Nephron progenitor cell (in vitro differentiated cells): ENCODE results near the gene DNAI1.

Experiments used
- DNase-seq: peaks from one replicate; pipeline ENCODE4 v3.0.0; 2021
- H3K27ac Mint-ChIP-seq: 2 replicates; pipeline ENCODE4 v1.8.0; 2021; ENCODE audit warnings: mild to moderate bottlenecking, moderate library complexity, mixed read lengths
- H3K27me3 Mint-ChIP-seq: 2 replicates; pipeline ENCODE4 v1.8.0; 2021; ENCODE audit warnings: mild to moderate bottlenecking, low read depth, mixed read lengths; ENCODE audit not compliant: poor library complexity
- H3K36me3 Mint-ChIP-seq: 2 replicates; pipeline ENCODE4 v1.8.0; 2021; ENCODE audit warnings: low read depth, mixed read lengths
- H3K4me1 Mint-ChIP-seq: 2 replicates; pipeline ENCODE4 v1.8.0; 2021; ENCODE audit warnings: mixed read lengths
- H3K4me3 Mint-ChIP-seq: 2 replicates; pipeline ENCODE4 v1.8.0; 2021; ENCODE audit warnings: mild to moderate bottlenecking, moderate library complexity, mixed read lengths
- H3K9me3 Mint-ChIP-seq: 2 replicates; pipeline ENCODE4 v1.8.0; 2021; ENCODE audit warnings: mild to moderate bottlenecking, moderate library complexity, mixed read lengths
- TF ChIP-seq, protein P1 (sequence below): fragments of 200-600 bp; sonication (generic); IDR thresholded peaks from 2 replicates; pipeline ENCODE4 v1.5.0; 2021; ENCODE audit warnings: antibody characterized with exemption

Gene DNAI1

DNA sequence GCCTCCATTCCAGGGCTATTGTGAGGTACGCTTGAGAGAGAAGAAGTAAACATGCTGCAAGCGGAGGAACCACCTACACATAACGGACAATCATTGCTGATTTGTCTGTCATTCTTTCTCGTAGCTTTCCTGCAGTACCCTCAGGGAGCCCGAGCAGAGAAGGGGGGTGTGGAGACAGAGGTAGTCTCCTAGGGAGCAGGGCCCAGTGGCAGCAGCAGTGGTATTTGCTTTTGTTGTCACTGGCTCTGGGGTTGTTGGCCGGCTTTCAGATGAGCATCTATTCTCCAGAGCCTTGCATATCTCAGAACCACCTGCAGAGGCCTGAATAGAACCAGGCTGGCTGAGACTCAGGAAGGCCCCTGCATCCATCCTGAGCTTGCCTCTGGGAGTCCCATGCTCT, 44.3 kb downstream of the DNAI1 start:
- TF ChIP-seq, protein P1, sequence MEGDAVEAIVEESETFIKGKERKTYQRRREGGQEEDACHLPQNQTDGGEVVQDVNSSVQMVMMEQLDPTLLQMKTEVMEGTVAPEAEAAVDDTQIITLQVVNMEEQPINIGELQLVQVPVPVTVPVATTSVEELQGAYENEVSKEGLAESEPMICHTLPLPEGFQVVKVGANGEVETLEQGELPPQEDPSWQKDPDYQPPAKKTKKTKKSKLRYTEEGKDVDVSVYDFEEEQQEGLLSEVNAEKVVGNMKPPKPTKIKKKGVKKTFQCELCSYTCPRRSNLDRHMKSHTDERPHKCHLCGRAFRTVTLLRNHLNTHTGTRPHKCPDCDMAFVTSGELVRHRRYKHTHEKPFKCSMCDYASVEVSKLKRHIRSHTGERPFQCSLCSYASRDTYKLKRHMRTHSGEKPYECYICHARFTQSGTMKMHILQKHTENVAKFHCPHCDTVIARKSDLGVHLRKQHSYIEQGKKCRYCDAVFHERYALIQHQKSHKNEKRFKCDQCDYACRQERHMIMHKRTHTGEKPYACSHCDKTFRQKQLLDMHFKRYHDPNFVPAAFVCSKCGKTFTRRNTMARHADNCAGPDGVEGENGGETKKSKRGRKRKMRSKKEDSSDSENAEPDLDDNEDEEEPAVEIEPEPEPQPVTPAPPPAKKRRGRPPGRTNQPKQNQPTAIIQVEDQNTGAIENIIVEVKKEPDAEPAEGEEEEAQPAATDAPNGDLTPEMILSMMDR = no peak
- DNase-seq = no peak
- no peaks in the 10 kb centered on the region for H3K36me3 Mint-ChIP-seq
- H3K4me3 Mint-ChIP-seq = no peak overlapping the region
- H3K27me3 Mint-ChIP-seq = peaks cover 41% of the 10 kb centered on the region
- H3K27ac Mint-ChIP-seq = no peak overlapping the region
- peaks cover 2% of the 10 kb centered on the region for H3K4me1 Mint-ChIP-seq
- H3K9me3 Mint-ChIP-seq = no peaks in the 10 kb centered on the region

GRCh38 chr9:34503406-34503805, 44.8 kb downstream of the DNAI1 start:
- no peak overlapping the region for H3K27ac Mint-ChIP-seq
- H3K36me3 Mint-ChIP-seq = no peaks in the 10 kb centered on the region
- no peak overlapping the region for H3K4me3 Mint-ChIP-seq
- H3K9me3 Mint-ChIP-seq = no peaks in the 10 kb centered on the region
- DNase-seq = no peak
- peaks cover 39% of the 10 kb centered on the region for H3K27me3 Mint-ChIP-seq
- peaks cover 7% of the 10 kb centered on the region for H3K4me1 Mint-ChIP-seq
- TF ChIP-seq, protein P1 = no peak

DNA sequence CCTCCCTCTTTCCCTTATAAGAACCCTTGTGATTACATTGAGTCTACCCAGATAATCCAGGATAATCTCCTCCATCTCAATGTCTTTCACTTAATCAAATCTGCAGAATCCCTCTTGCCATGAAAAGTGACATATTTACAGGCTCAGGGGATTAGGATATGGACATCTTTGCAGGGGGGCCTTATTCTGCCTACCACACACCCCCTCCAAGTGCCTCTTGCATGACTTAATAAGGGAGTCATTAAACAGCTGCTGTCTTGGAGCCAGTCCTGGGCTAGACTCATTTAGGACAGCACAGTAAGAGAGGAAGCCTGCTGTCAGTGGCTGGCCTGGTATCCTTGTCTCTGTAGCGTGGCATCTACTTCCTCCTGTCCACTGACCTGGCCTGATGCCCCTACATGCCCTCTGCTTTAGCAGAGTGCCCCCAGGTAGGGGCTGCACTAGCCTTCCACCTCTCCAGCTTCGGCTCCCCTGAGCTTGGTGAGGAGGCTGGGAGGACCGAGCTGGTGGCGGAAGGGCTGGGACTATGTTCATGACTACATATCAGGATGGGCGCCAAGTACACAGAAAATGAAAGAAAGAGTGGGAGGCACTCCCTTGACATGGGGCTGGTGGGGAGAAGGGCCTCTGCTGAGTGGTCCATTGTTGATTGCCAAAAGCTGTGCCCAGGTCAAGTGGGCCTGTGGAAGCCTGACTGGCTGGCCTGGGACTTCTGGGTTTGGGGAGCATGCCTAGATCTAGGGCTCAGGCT, 46.9 kb downstream of the DNAI1 start:
- H3K4me3 Mint-ChIP-seq = no peak overlapping the region
- no peaks in the 10 kb centered on the region for H3K36me3 Mint-ChIP-seq
- peaks cover 28% of the 10 kb centered on the region for H3K4me1 Mint-ChIP-seq
- no peak for DNase-seq
- H3K27ac Mint-ChIP-seq = no peak overlapping the region
- TF ChIP-seq, protein P1 = no peak
- peaks cover 25% of the 10 kb centered on the region for H3K27me3 Mint-ChIP-seq
- no peaks in the 10 kb centered on the region for H3K9me3 Mint-ChIP-seq

GRCh38 chr9:34506623-34507022, 48.0 kb downstream of the DNAI1 start:
- no peaks in the 10 kb centered on the region for H3K36me3 Mint-ChIP-seq

DNA sequence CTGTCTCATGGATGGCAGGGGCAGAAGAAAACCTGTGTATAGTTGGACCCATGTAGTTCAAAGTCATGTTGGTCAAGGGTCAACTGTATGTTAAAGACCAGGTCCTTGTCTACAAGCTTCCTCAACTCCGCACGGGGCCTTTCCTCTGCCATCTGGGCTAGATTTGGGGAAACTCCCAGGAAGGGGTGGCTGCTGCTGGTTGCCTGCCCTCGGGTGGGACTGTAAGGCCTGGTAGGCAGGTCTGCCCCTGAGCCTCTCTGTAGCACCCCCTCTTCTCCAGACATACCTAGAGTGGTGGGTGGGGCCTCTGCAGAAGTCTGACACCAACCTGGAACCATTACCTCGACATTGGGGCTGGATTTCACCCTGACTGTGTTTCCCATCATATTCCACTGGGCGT, 49.0 kb downstream of the DNAI1 start:
- TF ChIP-seq, protein P1 = no peak
- Mint-ChIP-seq H3K9me3 (no peaks in the 10 kb centered on the region), H3K4me3 (no peak overlapping the region), H3K4me1 (peaks cover 49% of the 10 kb centered on the region), H3K36me3 (no peaks in the 10 kb centered on the region), H3K27ac (no peak overlapping the region), H3K27me3 (peaks cover 25% of the 10 kb centered on the region)
- DNase-seq = no peak

More at GRCh38 chr9:34506623-34507022, 48.0 kb downstream of the DNAI1 start:
- no peak overlapping the region for H3K27ac Mint-ChIP-seq
- peaks cover 25% of the 10 kb centered on the region for H3K27me3 Mint-ChIP-seq
- TF ChIP-seq, protein P1 = no peak
- H3K4me1 Mint-ChIP-seq = peaks cover 39% of the 10 kb centered on the region
- no peaks in the 10 kb centered on the region for H3K9me3 Mint-ChIP-seq
- no peak for DNase-seq
- no peak overlapping the region for H3K4me3 Mint-ChIP-seq

- H3K27ac Mint-ChIP-seq = no peak overlapping the region
- TF ChIP-seq, protein P1 = no peak
- no peak overlapping the region for H3K4me3 Mint-ChIP-seq
- H3K4me1 Mint-ChIP-seq = peaks cover 53% of the 10 kb centered on the region
- no peak for DNase-seq
- no peaks in the 10 kb centered on the region for H3K36me3 Mint-ChIP-seq
- H3K27me3 Mint-ChIP-seq = peaks cover 25% of the 10 kb centered on the region
- no peaks in the 10 kb centered on the region for H3K9me3 Mint-ChIP-seq
Observed at GRCh38 chr9:34507966-34508365, 49.4 kb downstream of the DNAI1 start.
